Fibroblast of lung (primary cell): ENCODE results near the gene ESRRB.

Experiments used
- EZH2 ChIP-seq: IDR thresholded peaks from 2 replicates; pipeline ENCODE4 v1.5.1; 2012; ENCODE audit warnings: low read length, control low read depth, mild to moderate bottlenecking; ENCODE audit errors: missing control alignments
- TF ChIP-seq, protein P1 (sequence below), 2 donors: IDR thresholded peaks in 1 of 2; conservative IDR thresholded peaks in 1 of 2; 1 replicate in 1 of 2; 2 replicates in 1 of 2; pipeline ENCODE4 v1.5.1; 2011 to 2012; ENCODE audit warnings: low read length in 2 of 2, control low read depth in 1 of 2, inconsistent platforms in 1 of 2, low read depth in 1 of 2, mild to moderate bottlenecking in 1 of 2

GRCh38 chr14:76490735-76491134 is 114.8 kb downstream of the ESRRB start:
- TF ChIP-seq, protein P1, sequence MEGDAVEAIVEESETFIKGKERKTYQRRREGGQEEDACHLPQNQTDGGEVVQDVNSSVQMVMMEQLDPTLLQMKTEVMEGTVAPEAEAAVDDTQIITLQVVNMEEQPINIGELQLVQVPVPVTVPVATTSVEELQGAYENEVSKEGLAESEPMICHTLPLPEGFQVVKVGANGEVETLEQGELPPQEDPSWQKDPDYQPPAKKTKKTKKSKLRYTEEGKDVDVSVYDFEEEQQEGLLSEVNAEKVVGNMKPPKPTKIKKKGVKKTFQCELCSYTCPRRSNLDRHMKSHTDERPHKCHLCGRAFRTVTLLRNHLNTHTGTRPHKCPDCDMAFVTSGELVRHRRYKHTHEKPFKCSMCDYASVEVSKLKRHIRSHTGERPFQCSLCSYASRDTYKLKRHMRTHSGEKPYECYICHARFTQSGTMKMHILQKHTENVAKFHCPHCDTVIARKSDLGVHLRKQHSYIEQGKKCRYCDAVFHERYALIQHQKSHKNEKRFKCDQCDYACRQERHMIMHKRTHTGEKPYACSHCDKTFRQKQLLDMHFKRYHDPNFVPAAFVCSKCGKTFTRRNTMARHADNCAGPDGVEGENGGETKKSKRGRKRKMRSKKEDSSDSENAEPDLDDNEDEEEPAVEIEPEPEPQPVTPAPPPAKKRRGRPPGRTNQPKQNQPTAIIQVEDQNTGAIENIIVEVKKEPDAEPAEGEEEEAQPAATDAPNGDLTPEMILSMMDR (conservative IDR thresholded peaks at IDR 0.05 in 1 of 2, IDR thresholded peaks at IDR 0.05 in 1 of 2; ENCODE audit: low read depth in 1 of 2, low read length in 2 of 2), result no peak
- no peak for TF ChIP-seq EZH2
